Measurements from ENCODE around the gene ENKUR.

DNA sequence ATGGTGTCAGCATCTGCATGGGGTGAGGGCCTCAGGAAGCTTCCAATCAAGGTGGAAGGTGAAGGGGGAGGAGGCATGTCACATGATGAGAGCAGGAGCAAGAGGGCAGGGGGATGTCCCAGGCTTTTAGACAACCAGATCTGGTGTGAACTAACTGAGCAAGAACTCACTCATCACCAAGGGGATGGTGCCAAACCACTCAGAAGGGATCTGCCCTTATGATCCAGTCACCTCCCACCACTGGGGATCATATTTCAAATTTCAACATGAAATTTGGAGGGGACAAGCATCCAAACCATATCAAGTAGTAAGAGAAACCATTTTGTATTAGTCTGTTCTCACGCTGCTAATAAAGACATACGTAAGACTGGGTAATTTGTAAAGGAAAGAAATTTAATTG, 34.0 kb upstream of the ENKUR start:
- TF ChIP-seq, protein P1, sequence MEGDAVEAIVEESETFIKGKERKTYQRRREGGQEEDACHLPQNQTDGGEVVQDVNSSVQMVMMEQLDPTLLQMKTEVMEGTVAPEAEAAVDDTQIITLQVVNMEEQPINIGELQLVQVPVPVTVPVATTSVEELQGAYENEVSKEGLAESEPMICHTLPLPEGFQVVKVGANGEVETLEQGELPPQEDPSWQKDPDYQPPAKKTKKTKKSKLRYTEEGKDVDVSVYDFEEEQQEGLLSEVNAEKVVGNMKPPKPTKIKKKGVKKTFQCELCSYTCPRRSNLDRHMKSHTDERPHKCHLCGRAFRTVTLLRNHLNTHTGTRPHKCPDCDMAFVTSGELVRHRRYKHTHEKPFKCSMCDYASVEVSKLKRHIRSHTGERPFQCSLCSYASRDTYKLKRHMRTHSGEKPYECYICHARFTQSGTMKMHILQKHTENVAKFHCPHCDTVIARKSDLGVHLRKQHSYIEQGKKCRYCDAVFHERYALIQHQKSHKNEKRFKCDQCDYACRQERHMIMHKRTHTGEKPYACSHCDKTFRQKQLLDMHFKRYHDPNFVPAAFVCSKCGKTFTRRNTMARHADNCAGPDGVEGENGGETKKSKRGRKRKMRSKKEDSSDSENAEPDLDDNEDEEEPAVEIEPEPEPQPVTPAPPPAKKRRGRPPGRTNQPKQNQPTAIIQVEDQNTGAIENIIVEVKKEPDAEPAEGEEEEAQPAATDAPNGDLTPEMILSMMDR (IDR thresholded peaks at IDR 0.05), result no peak
- no peak for TF ChIP-seq POLR2A (IDR thresholded peaks at IDR 0.05)

All from lower leg skin (tissue), 3 donors.